Peyer's patch (tissue), 4 donors: ENCODE results near the gene LMX1B.

Experiments
- POLR2A ChIP-seq, 2 donors: fragments of 450-650 bp; IDR thresholded peaks; one replicate each; pipeline ENCODE4 v1.5.1; 2017; ENCODE audit warnings: antibody characterized with exemption in 2 of 2, mild to moderate bottlenecking in 2 of 2, moderate library complexity in 2 of 2
- TF ChIP-seq, protein P1 (sequence below), 6 experiments: fragments of 450-650 bp in 4 of 6; fragments of 200-600 bp in 2 of 6; sonication (generic) in 1 of 6; IDR thresholded peaks; one replicate each; pipeline ENCODE4 v1.5.1; 2017 to 2019; ENCODE audit warnings: antibody characterized with exemption in 6 of 6, mild to moderate bottlenecking in 3 of 6, moderate library complexity in 1 of 6

DNA sequence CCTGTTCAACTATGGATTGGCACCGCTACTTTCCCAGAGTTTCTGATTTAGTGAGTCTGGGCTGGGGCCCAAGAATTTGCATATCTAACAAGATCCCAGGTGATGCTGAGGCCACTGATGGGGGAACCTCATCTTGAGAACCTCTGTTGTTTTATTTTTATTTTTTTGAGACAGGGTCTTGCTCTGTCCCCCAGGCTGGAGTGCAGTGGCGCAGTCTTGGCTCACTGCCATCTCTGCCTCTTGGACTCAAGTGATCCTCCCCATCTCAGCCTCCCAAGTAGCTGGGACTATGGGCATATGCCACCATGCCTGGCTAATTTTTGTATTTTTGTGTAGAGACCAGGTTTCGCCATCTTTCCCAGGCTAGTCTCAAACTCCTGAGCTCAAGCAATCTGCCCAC is 35.7 kb downstream of the LMX1B start:
- TF ChIP-seq, protein P1, sequence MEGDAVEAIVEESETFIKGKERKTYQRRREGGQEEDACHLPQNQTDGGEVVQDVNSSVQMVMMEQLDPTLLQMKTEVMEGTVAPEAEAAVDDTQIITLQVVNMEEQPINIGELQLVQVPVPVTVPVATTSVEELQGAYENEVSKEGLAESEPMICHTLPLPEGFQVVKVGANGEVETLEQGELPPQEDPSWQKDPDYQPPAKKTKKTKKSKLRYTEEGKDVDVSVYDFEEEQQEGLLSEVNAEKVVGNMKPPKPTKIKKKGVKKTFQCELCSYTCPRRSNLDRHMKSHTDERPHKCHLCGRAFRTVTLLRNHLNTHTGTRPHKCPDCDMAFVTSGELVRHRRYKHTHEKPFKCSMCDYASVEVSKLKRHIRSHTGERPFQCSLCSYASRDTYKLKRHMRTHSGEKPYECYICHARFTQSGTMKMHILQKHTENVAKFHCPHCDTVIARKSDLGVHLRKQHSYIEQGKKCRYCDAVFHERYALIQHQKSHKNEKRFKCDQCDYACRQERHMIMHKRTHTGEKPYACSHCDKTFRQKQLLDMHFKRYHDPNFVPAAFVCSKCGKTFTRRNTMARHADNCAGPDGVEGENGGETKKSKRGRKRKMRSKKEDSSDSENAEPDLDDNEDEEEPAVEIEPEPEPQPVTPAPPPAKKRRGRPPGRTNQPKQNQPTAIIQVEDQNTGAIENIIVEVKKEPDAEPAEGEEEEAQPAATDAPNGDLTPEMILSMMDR (IDR thresholded peaks at IDR 0.05), result no peak
- TF ChIP-seq POLR2A (IDR thresholded peaks at IDR 0.05), result no peak
